Endodermal cell (in vitro differentiated cells): ENCODE measurements around the gene OAT. TPM values are rescaled to one million over a fixed set of nuclear protein-coding genes. Genes with fewer than 3 reads are reported as not detected.

Experiments
- DNase-seq: peaks from one replicate; pipeline ENCODE4 v3.0.0-alpha.2; 2017
- H3K27ac ChIP-seq: 2 replicates; pipeline ENCODE4 v1.5.1; 2013; ENCODE audit warnings: mild to moderate bottlenecking, low read depth, low read length, moderate library complexity
- H3K27me3 ChIP-seq: 2 replicates; pipeline ENCODE4 v1.6.1; 2013; ENCODE audit warnings: mild to moderate bottlenecking, low read length, moderate library complexity; ENCODE audit not compliant: insufficient read depth, control insufficient read depth, poor library complexity, severe bottlenecking
- H3K36me3 ChIP-seq: 2 replicates; pipeline ENCODE4 v1.7.0; 2013; ENCODE audit warnings: mild to moderate bottlenecking, low read length, moderate library complexity; ENCODE audit not compliant: control insufficient read depth, insufficient read depth
- H3K4me1 ChIP-seq: one replicate; pipeline ENCODE4 v1.7.0; 2013; ENCODE audit warnings: low read length; ENCODE audit not compliant: control insufficient read depth, insufficient read depth
- H3K4me3 ChIP-seq: 2 replicates; pipeline ENCODE4 v1.5.1; 2013; ENCODE audit warnings: mild to moderate bottlenecking, low read length, moderate library complexity
- H3K9ac ChIP-seq: 2 replicates; pipeline ENCODE4 v1.6.1; 2013; ENCODE audit warnings: mild to moderate bottlenecking, low read length, moderate library complexity; ENCODE audit not compliant: poor library complexity, severe bottlenecking; ENCODE audit errors: extremely low read depth
- H3K9me3 ChIP-seq: 2 replicates; pipeline ENCODE4 v1.6.1; 2013; ENCODE audit warnings: mild to moderate bottlenecking, low read length, moderate library complexity; ENCODE audit not compliant: control insufficient read depth
- H3K27ac Mint-ChIP-seq: 2 replicates; pipeline ENCODE4 v1.8.0; 2020; ENCODE audit warnings: mixed read lengths
- H3K27me3 Mint-ChIP-seq: 2 replicates; pipeline ENCODE4 v1.8.0; 2021; ENCODE audit warnings: mild to moderate bottlenecking, mixed read lengths; ENCODE audit not compliant: insufficient read depth
- H3K36me3 Mint-ChIP-seq: 2 replicates; pipeline ENCODE4 v1.8.0; 2020; ENCODE audit warnings: low read depth, mixed read lengths
- H3K4me1 Mint-ChIP-seq: 2 replicates; pipeline ENCODE4 v1.8.0; 2020; ENCODE audit warnings: mixed read lengths
- H3K4me3 Mint-ChIP-seq: 2 replicates; pipeline ENCODE4 v1.8.0; 2020; ENCODE audit warnings: mild to moderate bottlenecking, moderate library complexity, mixed read lengths
- H3K9me3 Mint-ChIP-seq: 2 replicates; pipeline ENCODE4 v1.8.0; 2020; ENCODE audit warnings: mild to moderate bottlenecking, mixed read lengths
- CTCF ChIP-seq: fragments of 200-600 bp; sonication (generic); conservative IDR thresholded peaks from 2 replicates; pipeline ENCODE4 v1.5.0; 2021; ENCODE audit warnings: antibody characterized with exemption, mild to moderate bottlenecking
- WGBS, 2 experiments: methylation state at CpG; one replicate each; pipeline versions ENCODE4 v1.1.5 to v1.1.7; 2013; ENCODE audit warnings: missing lambda C conversion rate in 2 of 2, mixed read lengths in 1 of 2; ENCODE audit not compliant: insufficient coverage in 1 of 2, insufficient read length in 1 of 2; 5-methylcytosine and 5-hydroxymethylcytosine counted together
- total RNA-seq, 2 donors: library from RNA; stranded (reverse); fragmentation: NEBNext Ultra II Directional in 1 of 2; extraction: Animal tissue kit (Norgen Biotek cat#: 25700) in 1 of 2; gene quantifications; 2 replicates in 1 of 2; 3 replicates in 1 of 2; pipeline ENCODE4 v1.2.1, GENCODE V29; 2021

Gene OAT
- total RNA-seq, 2 donors from 2014 or later = 58.6 to 71.6 TPM

- H3K4me1 ChIP-seq = peaks cover 4% of the 10 kb centered on the region
- no peak for TF ChIP-seq CTCF
- H3K36me3 Mint-ChIP-seq = peaks cover 2% of the 10 kb centered on the region
- 88% methylated on average over 2 of the region's 2 CpGs; no CpG with 5 or more reads in 1 of the 2 experiments for WGBS, 2 experiments
- no peak overlapping the region for H3K4me3 ChIP-seq
- no peaks in the 10 kb centered on the region for H3K27me3 ChIP-seq
- H3K4me3 Mint-ChIP-seq = no peak overlapping the region
- peaks cover 33% of the 10 kb centered on the region for H3K27me3 Mint-ChIP-seq
- H3K4me1 Mint-ChIP-seq = peaks cover 25% of the 10 kb centered on the region
- H3K9me3 Mint-ChIP-seq = no peaks in the 10 kb centered on the region
- no peak overlapping the region for H3K27ac Mint-ChIP-seq
- no peak overlapping the region for H3K9ac ChIP-seq
- no peak overlapping the region for H3K27ac ChIP-seq
- H3K9me3 ChIP-seq = no peaks in the 10 kb centered on the region
- peak; percentile 63 for DNase-seq
- no peaks in the 10 kb centered on the region for H3K36me3 ChIP-seq
Measured at GRCh38 chr10:124458889-124459288, 40.2 kb upstream of the OAT start.

DNA sequence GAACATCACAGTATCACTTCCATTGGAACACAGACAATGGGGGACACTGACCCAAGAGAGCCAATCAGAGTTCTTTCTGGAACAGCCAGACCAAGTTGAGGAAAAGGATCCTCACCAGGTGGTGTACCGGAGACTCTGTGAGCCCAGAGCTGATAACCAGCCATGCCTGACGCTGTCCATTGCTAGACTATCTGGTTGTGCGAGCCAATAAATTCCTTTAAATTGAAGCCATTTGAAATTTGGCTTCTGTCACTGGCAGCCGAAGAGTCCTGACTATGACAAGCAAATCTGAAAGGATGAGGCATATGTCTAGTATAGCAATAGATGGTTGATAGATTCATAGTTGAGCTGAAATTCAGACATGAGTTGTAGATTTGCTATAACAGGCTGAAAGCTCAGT lies 39.8 kb upstream of the OAT start:
- no peak overlapping the region for H3K27ac ChIP-seq
- peaks cover 29% of the 10 kb centered on the region for H3K4me1 Mint-ChIP-seq
- H3K9me3 Mint-ChIP-seq = no peaks in the 10 kb centered on the region
- WGBS, 2 experiments = 92 to 96% methylated on average over 4 of the region's 4 CpGs
- DNase-seq = no peak
- H3K27me3 ChIP-seq = no peaks in the 10 kb centered on the region
- no peaks in the 10 kb centered on the region for H3K9me3 ChIP-seq
- no peak overlapping the region for H3K27ac Mint-ChIP-seq
- no peak overlapping the region for H3K9ac ChIP-seq
- no peak overlapping the region for H3K4me3 Mint-ChIP-seq
- peaks cover 4% of the 10 kb centered on the region for H3K4me1 ChIP-seq
- peaks cover 2% of the 10 kb centered on the region for H3K36me3 Mint-ChIP-seq
- H3K27me3 Mint-ChIP-seq = peaks cover 37% of the 10 kb centered on the region
- no peak for TF ChIP-seq CTCF
- H3K4me3 ChIP-seq = no peak overlapping the region
- H3K36me3 ChIP-seq = no peaks in the 10 kb centered on the region

DNA sequence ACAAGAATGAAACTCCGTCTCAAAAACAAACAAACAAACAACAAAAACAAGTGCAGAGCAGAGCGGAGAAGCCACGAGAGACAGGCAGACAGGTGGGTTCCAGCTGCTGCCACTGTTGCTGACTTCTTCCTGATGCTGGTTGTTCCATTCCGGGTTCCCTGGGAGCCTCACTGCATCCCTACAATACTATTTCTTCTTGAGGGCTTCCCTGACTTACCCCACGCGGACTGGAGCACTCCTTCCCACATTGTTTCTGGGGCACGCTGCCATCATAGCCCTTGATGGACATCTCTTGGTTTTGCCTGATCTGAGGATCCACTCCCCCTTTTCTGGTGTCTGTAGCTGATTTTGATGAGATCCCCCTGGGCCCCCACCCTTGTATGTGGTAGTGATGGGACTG lies 36.7 kb upstream of the OAT start:
- H3K27ac Mint-ChIP-seq = no peak overlapping the region
- Histone ChIP-seq H3K36me3 (no peaks in the 10 kb centered on the region), H3K27me3 (peaks cover 9% of the 10 kb centered on the region), H3K4me3 (no peak overlapping the region), H3K4me1 (peaks cover 14% of the 10 kb centered on the region), H3K9ac (no peak overlapping the region), H3K27ac (no peak overlapping the region), H3K9me3 (no peaks in the 10 kb centered on the region)
- no peaks in the 10 kb centered on the region for H3K36me3 Mint-ChIP-seq
- H3K4me1 Mint-ChIP-seq = peaks cover 49% of the 10 kb centered on the region
- H3K4me3 Mint-ChIP-seq = no peak overlapping the region
- peaks cover 67% of the 10 kb centered on the region for H3K27me3 Mint-ChIP-seq
- no peaks in the 10 kb centered on the region for H3K9me3 Mint-ChIP-seq
- DNase-seq = no peak
- 73 to 76% methylated on average over 6 to 7 of the region's 7 CpGs for WGBS, 2 experiments
- TF ChIP-seq CTCF = no peak
